ENCODE results near the gene PCGF2. TPM values are rescaled to one million over a fixed set of nuclear protein-coding genes. Genes with fewer than 3 reads are reported as not detected.
"Not testable (repeated sequence)": the region's sequence is repeated elsewhere in the genome, so short reads cannot be mapped to it uniquely, and the experiment has no call there.

Gene PCGF2
- total RNA-seq, 1 experiment from 2014 or later, result 3.3 TPM

DNA sequence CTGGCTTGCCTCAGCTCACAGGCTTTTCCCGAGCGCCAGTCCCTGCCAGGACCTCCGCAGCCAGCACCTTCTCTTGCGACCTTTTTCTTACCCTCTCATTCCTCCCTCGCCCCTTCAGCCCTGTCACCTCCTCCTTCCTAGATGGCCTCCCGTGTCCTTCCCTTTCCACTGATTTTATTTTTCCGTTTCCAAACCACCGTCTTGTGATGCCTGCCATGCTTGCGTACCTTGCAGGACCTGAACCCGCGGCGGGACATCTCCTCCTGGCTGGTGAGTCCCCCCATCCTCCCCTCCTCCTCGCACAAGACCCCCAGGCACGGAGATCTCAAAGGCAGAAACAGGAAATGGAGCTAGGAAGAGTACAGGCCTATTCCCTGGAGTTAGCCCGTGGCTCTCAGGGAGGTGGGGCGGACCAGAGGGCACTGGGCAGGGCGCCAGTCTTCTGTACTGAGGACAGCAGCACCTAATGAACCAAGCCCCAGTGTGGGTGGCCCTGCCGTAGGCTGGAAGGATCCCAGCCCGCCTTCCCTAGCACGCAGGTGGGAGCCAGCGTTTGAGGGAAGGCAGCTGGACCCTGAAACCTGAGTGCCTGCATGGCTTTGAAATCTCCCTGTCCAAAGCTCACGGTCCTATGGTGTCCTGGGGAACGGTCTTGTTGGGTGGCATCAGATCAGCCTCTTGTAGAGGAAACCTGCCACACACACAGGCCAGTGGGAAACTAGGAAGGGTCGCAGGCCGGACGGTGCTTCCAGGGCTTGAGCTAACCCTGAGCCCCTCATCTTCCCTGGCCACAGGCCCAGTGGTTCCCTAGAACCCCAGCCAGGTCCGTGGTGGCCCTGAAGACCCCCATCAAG is 17.4 kb downstream of the PCGF2 start:
- Histone ChIP-seq H3K9me3 (no peaks in the 10 kb centered on the region), H3K27me3 (no peaks in the 10 kb centered on the region), H3K36me3 (peaks cover 33% of the 10 kb centered on the region), H3K4me3 (peak overlapping the region; percentile 75)
- DNase-seq, result peak; percentile 80

DNA sequence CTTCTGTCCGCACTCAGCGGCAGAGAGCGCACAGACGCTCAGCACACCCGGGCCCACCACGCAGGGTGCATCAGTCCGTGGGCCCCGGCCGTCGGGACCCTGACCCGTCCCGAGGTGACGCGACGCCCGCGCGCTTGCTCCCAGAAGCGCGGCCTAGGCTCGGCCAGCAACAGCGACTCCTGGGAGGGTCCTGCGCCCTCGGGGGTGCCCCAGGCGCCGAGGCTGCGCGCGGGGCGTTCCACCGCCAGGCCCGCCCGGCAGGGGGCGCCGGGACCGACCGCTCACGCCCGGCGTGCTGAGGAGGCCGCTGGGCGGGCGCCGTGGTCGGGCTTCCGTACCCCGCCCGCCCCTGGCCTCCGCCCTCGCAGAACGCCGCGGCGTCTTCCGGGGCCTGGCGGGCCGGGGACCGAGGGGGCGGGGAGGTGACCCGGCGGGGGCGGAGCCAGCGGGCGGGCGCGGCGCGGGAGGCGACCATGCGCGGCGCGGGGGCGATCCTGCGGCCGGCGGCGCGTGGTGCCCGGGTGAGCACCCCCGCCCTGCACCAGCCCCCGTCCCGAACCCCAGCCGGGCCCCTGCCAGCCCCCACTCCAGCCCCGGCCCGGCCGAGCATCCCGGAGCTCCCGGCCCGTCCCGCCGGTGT is 18.1 kb downstream of the PCGF2 start, which contains the start of gene CISD3:
Gene CISD3, plus strand, starts transcription at position 456 of the 640 bp plus-strand sequence. Its CDS starts 18 bp downstream, at position 474.
- Histone ChIP-seq H3K4me3 (peak within 1 kb of the TSS; percentile 75), H3K27me3 (no peaks in the 10 kb centered on the region), H3K9me3 (no peaks in the 10 kb centered on the region), H3K36me3 (peaks cover 33% of the 10 kb centered on the region)
- peak; percentile 90 for DNase-seq

DNA sequence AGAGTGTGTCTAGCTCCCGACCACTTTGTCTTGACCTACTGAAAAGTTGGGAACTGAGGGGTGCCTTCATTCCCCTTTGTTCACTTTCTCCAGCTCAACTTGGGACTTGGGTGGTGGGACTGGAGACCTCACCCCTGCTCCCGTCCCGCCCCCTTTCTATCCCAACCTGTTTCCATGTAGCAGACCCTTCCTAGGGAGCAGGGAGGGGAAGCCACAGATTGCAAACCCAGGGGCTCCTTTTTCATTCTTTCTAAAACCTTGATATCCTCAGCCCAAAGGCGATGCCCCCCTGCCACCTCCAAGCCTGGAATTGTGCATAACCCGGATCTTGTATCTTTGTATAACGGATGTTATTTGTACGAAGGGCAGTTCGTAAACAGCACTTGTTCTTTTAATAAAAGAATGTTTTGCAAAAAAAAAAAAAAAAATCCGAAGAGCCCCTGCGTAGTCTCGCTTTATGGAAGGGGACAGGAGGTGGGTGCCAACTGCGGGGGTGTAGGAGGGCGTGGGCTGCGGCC is 18.7 kb downstream of the PCGF2 start:
- H3K4me3 ChIP-seq, result peak overlapping the region; percentile 56
- DNase-seq, result no peak
- no peaks in the 10 kb centered on the region for H3K9me3 ChIP-seq
- no peaks in the 10 kb centered on the region for H3K27me3 ChIP-seq
- peaks cover 38% of the 10 kb centered on the region for H3K36me3 ChIP-seq

DNA sequence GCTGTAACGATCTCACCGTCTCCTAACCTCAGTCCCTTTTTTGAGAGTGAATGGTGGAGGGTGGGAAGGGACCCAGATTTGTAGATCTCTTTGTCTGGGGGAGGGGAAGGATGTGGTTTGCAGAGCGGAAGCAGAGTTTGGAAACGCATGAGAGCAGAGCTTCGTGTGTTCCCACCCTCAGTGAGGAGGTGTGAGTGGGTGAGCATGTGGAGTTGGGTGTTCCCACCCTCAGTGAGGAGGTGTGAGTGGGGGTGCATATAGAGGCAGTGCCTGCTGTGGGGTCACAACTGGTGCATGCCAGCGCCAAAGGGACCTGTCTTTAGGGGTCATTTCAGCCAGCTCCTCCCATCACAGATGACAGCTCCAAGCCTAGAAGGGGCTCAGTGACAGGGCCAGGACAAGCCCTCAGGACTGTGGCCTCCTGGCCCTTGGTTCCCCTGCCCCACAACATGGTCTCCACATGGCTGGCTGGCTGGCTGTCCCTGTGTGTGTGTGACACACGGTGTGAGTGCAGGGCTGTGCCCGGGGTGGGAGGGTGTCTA is 19.8 kb downstream of the PCGF2 start:
- Histone ChIP-seq H3K4me3 (no peak overlapping the region), H3K36me3 (peaks cover 37% of the 10 kb centered on the region), H3K27me3 (no peaks in the 10 kb centered on the region), H3K9me3 (no peaks in the 10 kb centered on the region)
- no peak for DNase-seq

DNA sequence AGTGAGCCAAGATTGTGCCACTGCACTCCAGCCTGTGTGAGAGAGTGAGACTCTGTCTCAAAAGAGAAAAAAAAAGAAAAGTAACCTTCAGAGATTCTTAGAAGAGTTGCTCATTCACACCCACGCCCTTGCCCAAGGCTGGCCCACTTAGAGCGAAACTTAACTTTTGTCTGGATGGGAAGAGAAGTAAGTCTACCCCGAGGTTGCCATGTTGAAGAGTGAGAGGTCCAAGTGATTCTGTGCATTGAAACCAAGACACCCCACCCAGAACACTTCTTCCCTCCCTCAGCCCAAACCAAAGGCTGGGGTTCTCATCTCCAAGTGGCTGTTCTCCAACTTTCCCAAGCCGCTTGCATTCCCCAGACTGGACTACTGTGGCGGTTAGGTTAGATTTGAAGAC is 20.4 kb downstream of the PCGF2 start:
- H3K9me3 ChIP-seq, result no peaks in the 10 kb centered on the region
- H3K4me3 ChIP-seq, result no peak overlapping the region
- DNase-seq, result no peak
- no peaks in the 10 kb centered on the region for H3K27me3 ChIP-seq
- H3K36me3 ChIP-seq, result peaks cover 30% of the 10 kb centered on the region

DNA sequence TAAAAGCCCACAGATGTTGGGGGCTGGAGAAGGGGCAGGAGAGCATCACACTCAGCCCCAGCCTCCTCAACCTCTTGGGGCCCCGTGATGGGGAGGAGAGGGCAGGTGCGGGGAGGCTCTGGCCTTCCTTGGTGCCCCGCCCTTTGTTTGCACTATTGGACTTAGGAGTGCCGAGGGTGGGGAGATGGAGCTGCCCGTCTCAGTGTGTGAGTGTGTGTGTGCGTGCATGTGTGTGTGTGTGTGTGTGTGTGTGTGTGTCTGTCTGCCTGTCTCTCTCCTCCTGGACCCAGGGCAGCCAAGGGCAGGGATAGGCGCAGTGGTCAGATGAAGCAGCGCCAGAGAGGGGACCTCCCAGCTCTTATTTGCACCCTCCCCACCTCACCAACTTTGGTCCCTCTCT is 22.0 kb downstream of the PCGF2 start:
- H3K4me3 ChIP-seq, H3K27me3 ChIP-seq, H3K9me3 ChIP-seq, DNase-seq: not testable (repeated sequence)
- H3K36me3 ChIP-seq, result peaks cover 17% of the 10 kb centered on the region

DNA sequence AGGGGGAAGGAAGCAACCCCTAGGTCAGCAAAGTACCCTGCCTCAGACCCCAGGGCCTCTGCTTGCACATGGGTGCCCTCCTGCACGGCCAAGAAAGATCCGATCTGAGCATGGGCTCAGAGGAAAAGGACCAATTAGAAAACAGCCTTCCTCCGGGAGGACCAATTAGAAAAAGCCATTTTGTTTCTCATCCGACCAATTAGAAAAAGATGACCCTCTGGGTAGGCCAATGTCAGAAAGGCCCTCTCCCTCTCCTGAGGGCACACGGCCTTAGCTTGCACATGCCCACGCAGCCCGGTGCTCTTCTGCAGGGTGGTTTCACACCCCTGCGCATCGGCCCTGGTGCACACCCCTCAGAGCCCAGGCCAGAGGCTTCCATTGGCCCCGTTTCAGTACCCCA is 23.1 kb downstream of the PCGF2 start:
- no peak overlapping the region for H3K4me3 ChIP-seq
- peaks cover 16% of the 10 kb centered on the region for H3K36me3 ChIP-seq
- no peak for DNase-seq
- H3K9me3 ChIP-seq, result no peaks in the 10 kb centered on the region
- no peaks in the 10 kb centered on the region for H3K27me3 ChIP-seq

DNA sequence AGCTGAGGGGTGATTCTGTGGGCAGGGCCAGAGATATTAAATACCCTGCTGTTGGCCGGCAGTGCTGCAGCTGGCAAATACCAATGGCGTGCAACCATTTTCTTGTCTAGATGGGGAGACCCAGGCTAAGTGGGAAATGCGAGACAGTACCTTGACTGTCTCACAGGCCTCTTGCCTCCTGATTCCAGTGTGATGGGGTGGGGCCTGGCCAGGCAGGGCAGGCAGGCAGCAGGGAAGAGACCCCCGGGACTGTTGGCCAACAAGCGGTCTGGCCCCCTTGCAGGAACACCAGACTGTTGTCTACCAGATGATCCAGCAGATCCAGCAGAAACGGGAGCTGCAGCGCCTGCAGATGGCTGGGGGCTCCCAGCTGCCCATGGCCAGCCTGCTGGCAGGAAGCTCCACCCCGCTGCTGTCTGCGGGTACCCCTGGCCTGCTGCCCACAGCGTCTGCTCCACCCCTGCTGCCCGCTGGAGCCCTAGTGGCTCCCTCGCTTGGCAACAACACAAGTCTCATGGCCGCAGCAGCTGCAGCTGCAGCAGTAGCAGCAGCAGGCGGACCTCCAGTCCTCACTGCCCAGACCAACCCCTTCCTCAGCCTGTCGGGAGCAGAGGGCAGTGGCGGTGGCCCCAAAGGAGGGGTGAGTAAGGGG is 23.7 kb downstream of the PCGF2 start:
- DNase-seq, result no peak
- H3K36me3 ChIP-seq, result peaks cover 22% of the 10 kb centered on the region
- H3K4me3 ChIP-seq, result no peak overlapping the region
- H3K27me3 ChIP-seq, result no peaks in the 10 kb centered on the region
- no peaks in the 10 kb centered on the region for H3K9me3 ChIP-seq

DNA sequence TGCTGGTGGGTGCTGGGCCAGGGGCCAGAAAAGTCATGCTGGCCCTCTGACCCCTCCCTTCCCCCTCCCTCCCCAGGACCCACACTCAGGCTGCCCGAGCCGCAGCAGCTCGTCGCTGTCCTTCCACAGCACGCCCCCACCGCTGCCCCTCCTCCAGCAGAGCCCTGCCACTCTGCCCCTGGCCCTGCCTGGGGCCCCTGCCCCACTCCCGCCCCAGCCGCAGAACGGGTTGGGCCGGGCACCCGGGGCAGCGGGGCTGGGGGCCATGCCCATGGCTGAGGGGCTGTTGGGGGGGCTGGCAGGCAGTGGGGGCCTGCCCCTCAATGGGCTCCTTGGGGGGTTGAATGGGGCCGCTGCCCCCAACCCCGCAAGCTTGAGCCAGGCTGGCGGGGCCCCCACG is 26.3 kb downstream of the PCGF2 start:
- Histone ChIP-seq H3K9me3 (no peaks in the 10 kb centered on the region), H3K27me3 (no peaks in the 10 kb centered on the region), H3K4me3 (no peak overlapping the region), H3K36me3 (peaks cover 46% of the 10 kb centered on the region)
- DNase-seq, result no peak

DNA sequence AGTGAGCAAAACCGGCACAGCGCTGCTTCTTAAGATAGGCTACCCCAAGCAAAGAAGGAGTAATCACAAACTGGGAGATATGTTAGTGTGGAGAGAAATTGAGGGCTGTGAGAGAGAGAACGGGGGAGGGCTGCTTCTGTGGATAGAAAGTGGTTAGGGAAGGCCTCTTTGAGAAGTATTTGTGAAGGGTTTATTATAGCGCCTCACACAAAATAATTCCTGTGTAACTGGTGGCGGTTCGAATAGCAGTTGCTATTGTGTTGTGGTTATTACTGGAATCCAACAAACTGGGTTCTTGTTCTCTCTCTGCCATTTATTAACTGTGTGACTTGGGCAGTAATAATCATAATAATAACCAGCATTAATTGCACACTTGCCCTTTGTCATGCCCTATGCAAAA is 27.2 kb downstream of the PCGF2 start:
- no peak for DNase-seq
- no peak overlapping the region for H3K4me3 ChIP-seq

DNA sequence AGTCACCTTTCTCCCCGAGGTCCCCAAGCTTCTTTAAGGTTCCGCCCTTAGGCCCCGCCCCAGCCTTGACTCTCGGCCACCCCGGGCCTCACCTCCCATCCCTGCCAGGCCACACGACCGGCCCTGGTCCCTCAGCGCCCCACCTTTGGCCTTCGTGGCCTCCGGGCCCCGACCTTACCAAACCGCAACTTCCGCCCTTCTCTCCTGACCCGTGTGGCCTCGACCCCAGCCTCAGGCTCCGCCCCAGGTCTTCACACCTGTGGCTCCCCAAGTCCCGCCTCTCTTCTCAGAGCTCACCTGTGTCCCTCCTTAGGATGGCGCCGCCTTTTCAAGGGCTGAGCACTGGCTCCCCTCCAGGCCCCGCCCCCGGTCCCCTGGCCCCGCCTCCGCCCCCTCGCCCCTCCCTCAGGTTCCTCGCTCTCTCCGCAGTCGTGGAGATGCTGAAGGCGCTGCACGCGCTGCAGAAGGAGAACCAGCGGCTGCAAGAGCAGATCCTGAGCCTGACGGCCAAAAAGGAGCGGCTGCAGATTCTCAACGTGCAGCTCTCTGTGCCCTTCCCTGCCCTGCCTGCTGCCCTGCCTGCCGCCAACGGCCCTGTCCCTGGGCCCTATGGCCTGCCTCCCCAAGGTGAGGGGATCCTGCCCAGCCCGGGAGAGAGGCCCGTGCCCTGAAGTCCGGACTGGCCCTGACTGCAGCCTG is 28.0 kb downstream of the PCGF2 start:
- H3K36me3 ChIP-seq, result peaks cover 53% of the 10 kb centered on the region
- no peaks in the 10 kb centered on the region for H3K9me3 ChIP-seq
- no peak overlapping the region for H3K4me3 ChIP-seq
- no peak for DNase-seq
- no peaks in the 10 kb centered on the region for H3K27me3 ChIP-seq

More for the DNA sequence above, 27.2 kb downstream of the PCGF2 start:
- Histone ChIP-seq H3K9me3 (no peaks in the 10 kb centered on the region), H3K27me3 (no peaks in the 10 kb centered on the region), H3K36me3 (peaks cover 50% of the 10 kb centered on the region)

DNA sequence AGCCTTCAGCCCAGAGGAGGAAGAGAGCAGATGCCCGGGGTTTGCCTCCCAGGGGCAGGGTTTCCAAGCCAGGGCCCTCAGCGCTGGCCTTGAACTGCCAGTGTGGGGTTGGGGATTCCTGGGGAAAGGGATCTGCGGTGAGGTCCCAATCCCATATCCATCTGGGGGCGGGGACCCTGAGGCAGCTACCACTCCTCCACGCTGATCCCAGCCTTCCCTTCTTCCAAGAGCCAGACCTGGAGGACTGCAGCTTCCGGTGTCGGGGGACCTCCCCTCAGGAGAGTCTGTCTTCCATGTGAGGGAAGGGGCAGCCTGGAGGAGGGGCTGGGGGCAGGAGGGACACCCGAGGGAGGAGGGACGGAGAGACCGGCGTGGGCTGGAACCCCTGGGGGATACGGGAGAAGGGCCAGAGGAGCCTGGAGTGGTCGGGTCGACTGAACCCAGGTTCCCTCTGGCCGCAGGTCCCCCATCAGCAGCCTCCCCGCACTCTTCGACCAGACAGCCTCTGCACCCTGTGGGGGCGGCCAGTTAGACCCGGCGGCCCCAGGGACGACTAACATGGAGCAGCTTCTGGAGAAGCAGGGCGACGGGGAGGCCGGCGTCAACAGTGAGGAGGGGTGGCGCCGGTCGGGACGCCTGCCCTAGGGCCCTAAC is 28.7 kb downstream of the PCGF2 start:
- H3K4me3 ChIP-seq, result no peak overlapping the region
- H3K27me3 ChIP-seq, result no peaks in the 10 kb centered on the region
- peaks cover 49% of the 10 kb centered on the region for H3K36me3 ChIP-seq
- H3K9me3 ChIP-seq, result no peaks in the 10 kb centered on the region
- DNase-seq, result no peak

DNA sequence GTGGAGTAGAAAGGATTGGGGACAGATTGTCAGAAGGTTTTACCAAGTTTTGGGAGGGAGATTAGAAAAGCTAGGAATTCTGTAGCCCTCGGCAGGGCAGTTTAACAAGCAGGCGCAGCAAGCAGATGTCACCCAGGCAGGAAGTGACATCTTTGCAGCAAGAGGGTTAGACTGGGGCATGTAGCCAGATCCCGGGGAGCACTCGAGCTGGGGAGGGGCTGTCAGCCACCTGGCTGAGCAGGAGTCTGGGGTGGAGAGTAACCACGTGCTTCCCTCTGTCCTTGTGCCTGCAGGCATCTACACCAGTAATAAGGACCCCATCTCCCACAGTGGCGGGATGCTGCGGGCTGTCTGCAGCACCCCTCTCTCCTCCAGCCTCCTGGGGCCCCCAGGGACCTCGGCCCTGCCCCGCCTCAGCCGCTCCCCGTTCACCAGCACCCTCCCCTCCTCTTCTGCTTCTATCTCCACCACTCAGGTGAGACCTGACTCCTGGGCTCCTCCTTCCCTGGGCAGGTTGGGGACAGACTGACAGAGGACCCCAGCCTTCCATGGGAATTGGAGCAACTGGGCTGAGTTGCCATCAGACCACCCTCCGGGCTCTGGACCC is 30.9 kb downstream of the PCGF2 start:
- no peak overlapping the region for H3K4me3 ChIP-seq
- H3K27me3 ChIP-seq, result no peaks in the 10 kb centered on the region
- H3K36me3 ChIP-seq, result peaks cover 62% of the 10 kb centered on the region
- no peak for DNase-seq
- H3K9me3 ChIP-seq, result no peaks in the 10 kb centered on the region

DNA sequence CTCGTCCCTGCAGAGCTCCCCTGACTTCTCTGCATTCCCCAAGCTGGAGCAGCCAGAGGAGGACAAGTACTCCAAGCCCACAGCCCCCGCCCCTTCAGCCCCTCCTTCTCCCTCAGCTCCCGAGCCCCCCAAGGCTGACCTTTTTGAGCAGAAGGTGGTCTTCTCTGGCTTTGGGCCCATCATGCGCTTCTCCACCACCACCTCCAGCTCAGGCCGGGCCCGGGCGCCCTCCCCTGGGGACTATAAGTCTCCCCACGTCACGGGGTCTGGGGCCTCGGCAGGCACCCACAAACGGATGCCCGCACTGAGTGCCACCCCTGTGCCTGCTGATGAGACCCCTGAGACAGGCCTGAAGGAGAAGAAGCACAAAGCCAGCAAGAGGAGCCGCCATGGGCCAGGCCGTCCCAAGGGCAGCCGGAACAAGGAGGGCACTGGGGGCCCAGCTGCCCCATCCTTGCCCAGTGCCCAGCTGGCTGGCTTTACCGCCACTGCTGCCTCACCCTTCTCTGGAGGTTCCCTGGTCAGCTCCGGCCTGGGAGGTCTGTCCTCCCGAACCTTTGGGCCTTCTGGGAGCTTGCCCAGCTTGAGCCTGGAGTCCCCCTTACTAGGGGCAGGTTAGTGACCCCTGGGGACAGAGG is 31.6 kb downstream of the PCGF2 start:
- Histone ChIP-seq H3K4me3 (no peak overlapping the region), H3K36me3 (peaks cover 64% of the 10 kb centered on the region), H3K9me3 (no peaks in the 10 kb centered on the region), H3K27me3 (no peaks in the 10 kb centered on the region)
- no peak for DNase-seq

DNA sequence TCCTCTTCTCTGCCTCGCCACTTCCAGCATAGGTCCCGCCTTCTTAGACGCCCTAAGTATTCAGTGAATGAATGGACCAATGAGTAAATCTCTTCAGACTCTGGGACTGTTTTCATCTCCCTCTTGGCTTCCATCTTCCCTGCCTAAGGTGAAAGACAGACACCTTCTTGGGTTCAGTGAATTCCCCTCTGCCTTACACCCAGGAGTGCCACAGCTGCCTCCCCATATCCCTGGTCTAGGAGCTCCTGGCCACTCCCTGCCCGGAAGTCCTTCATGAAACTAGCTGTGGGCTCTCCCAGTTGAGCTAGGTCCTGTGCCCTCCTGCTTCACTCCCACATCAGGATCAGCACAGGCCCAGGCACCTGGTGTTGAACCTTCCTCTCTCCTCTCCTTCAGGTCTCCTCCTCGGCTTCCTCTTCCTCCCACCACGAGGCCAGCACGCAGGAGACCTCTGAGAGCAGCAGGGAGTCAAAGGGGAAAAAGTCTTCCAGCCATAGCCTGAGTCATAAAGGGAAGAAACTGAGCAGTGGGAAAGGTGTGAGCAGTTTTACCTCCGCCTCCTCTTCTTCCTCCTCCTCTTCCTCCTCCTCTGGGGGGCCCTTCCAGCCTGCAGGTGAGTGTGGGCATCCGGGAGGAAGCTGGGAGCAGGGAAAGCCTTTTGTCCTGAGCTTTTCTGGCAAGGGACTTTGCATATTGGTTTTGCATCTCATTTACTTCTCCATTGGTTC is 32.8 kb downstream of the PCGF2 start:
- H3K36me3 ChIP-seq, result peaks cover 69% of the 10 kb centered on the region
- no peak for DNase-seq
- H3K4me3 ChIP-seq, result no peak overlapping the region
- no peaks in the 10 kb centered on the region for H3K9me3 ChIP-seq
- H3K27me3 ChIP-seq, result no peaks in the 10 kb centered on the region
